Thymus (tissue), 14 donors: ENCODE results near the gene METTL4. TPM values are rescaled to one million over a fixed set of nuclear protein-coding genes. Genes with fewer than 3 reads are reported as not detected.

Experiments
- DNase-seq, 9 donors: peaks; one replicate each; pipeline ENCODE4 v3.0.0-alpha.2; 2013; ENCODE audit warnings: low spot score in 9 of 9, low read depth in 6 of 9, missing footprints in 1 of 9
- H3K27ac ChIP-seq, 2 donors: one replicate each; pipeline ENCODE4 v1.5.1; 2013; ENCODE audit warnings: control low read depth in 1 of 2, low read depth in 1 of 2, low read length in 1 of 2, mild to moderate bottlenecking in 1 of 2, moderate library complexity in 1 of 2
- H3K27me3 ChIP-seq, 2 donors: one replicate each; pipeline ENCODE4 v1.5.1; 2013; ENCODE audit warnings: low read length in 1 of 2; ENCODE audit not compliant: control insufficient read depth in 2 of 2, insufficient read depth in 1 of 2
- H3K36me3 ChIP-seq, 2 donors: one replicate each; pipeline ENCODE4 v1.5.1; 2013; ENCODE audit warnings: low read length in 1 of 2, mild to moderate bottlenecking in 1 of 2, moderate library complexity in 1 of 2; ENCODE audit not compliant: control insufficient read depth in 2 of 2, insufficient read depth in 2 of 2
- H3K4me1 ChIP-seq, 2 donors: one replicate each; pipeline ENCODE4 v1.5.1; 2013; ENCODE audit warnings: low read length in 2 of 2; ENCODE audit not compliant: control insufficient read depth in 2 of 2, insufficient read depth in 2 of 2
- H3K4me3 ChIP-seq, 2 donors: one replicate each; pipeline ENCODE4 v1.5.1; 2013; ENCODE audit warnings: low read length in 2 of 2, control low read depth in 1 of 2, mild to moderate bottlenecking in 1 of 2
- H3K9me3 ChIP-seq, 2 donors: one replicate each; pipeline ENCODE4 v1.5.1; 2013; ENCODE audit warnings: low read length in 1 of 2, mild to moderate bottlenecking in 1 of 2; ENCODE audit not compliant: control insufficient read depth in 2 of 2, insufficient read depth in 1 of 2
- WGBS: extraction: QIAGEN DNeasy Blood & Tissue Kit; methylation state at CpG from one replicate; pipeline ENCODE4 v1.1.7; 2013; 5-methylcytosine and 5-hydroxymethylcytosine counted together
- long read RNA-seq, 10 donors: transcript quantifications; one replicate each; lab custom pipeline, GENCODE V29; 2026
- polyA plus RNA-seq: library from polyadenylated mRNA; stranded (reverse); fragments of 200-250 nt; gene quantifications from one replicate; pipeline ENCODE4 v1.2.3, GENCODE V29; 2013
- total RNA-seq: library from RNA; stranded (reverse); fragments of 120-200 nt; gene quantifications from one replicate; pipeline ENCODE4 v1.2.4, GENCODE V29; 2013
- donor health status: healthy.

METTL4 gene
- 9.3 TPM for total RNA-seq
- 18.9 TPM for polyA plus RNA-seq
- long read RNA-seq, donor 1, partial matches to known transcripts = 0 of 1 reads
- long read RNA-seq, donor 1, other reads (novel, unspliced or antisense) = 0 of 1 reads
- long read RNA-seq, donor 2, partial matches to known transcripts = 126 of 173 reads
- long read RNA-seq, donor 2, other reads (novel, unspliced or antisense) = 40 of 173 reads
- long read RNA-seq, donor 3, partial matches to known transcripts = 9 of 14 reads
- long read RNA-seq, donor 3, other reads (novel, unspliced or antisense) = 0 of 14 reads
- long read RNA-seq, donor 4, partial matches to known transcripts = 0 of 1 reads
- long read RNA-seq, donor 4, other reads (novel, unspliced or antisense) = 0 of 1 reads
- long read RNA-seq, donor 5, partial matches to known transcripts = 12 of 15 reads
- long read RNA-seq, donor 5, other reads (novel, unspliced or antisense) = 0 of 15 reads
- long read RNA-seq, donor 6, partial matches to known transcripts = 41 of 58 reads
- long read RNA-seq, donor 6, other reads (novel, unspliced or antisense) = 15 of 58 reads
- long read RNA-seq, donor 7, partial matches to known transcripts = 7 of 7 reads
- long read RNA-seq, donor 7, other reads (novel, unspliced or antisense) = 0 of 7 reads
- long read RNA-seq, donor 8, partial matches to known transcripts = 0 of 1 reads
- long read RNA-seq, donor 8, other reads (novel, unspliced or antisense) = 0 of 1 reads
- long read RNA-seq, donor 9, partial matches to known transcripts = 5 of 7 reads
- long read RNA-seq, donor 9, other reads (novel, unspliced or antisense) = 0 of 7 reads
- long read RNA-seq, donor 10 = 0 reads

- no peaks in the 10 kb centered on the region for H3K27me3 ChIP-seq
- H3K9me3 ChIP-seq = no peaks in the 10 kb centered on the region
- DNase-seq = peak; percentile 80 to 95 (median 88)
- H3K4me1 ChIP-seq = peaks cover 17 to 22% of the 10 kb centered on the region in 2 donors
- under 1% methylated on average over 55 of the region's 55 CpGs for WGBS
- H3K4me3 ChIP-seq = peak within 1 kb of the TSS; percentile 72 to 95
- H3K36me3 ChIP-seq = peaks cover 0 to 18% of the 10 kb centered on the region in 2 donors
- H3K27ac ChIP-seq = peak within 1 kb of the TSS; percentile 90 to 98
Measured at GRCh38 chr18:2571200-2572170, at the start of gene METTL4, which contains the start of gene NDC80. Gene METTL4 (minus strand): TSS chr18:2571505. CDS start chr18:2567216, 4,289 bp downstream. Gene NDC80 (plus strand): TSS chr18:2571557. CDS start chr18:2572986, 1,429 bp downstream.

- no peaks in the 10 kb centered on the region for H3K9me3 ChIP-seq
- H3K36me3 ChIP-seq = peaks cover 11 to 27% of the 10 kb centered on the region in 2 donors
- WGBS = 98% methylated on average over 4 of the region's 4 CpGs
- H3K27ac ChIP-seq = no peak overlapping the region
- H3K4me3 ChIP-seq = no peak overlapping the region
- H3K4me1 ChIP-seq = no peaks in the 10 kb centered on the region
- no peak for DNase-seq
- no peaks in the 10 kb centered on the region for H3K27me3 ChIP-seq
Measured at GRCh38 chr18:2618009-2618408, 46.7 kb upstream of the METTL4 start.

GRCh38 chr18:2617401-2617998, 46.2 kb upstream of the METTL4 start:
- Histone ChIP-seq H3K27me3 (no peaks in the 10 kb centered on the region), H3K4me1 (no peaks in the 10 kb centered on the region)
- 96% methylated on average over 4 of the region's 4 CpGs for WGBS

GRCh38 chr18:2612996-2613395, 41.7 kb upstream of the METTL4 start:
- WGBS = 100% methylated on average over 1 of the region's 1 CpG
- Histone ChIP-seq H3K36me3 (peaks cover 14 to 64% of the 10 kb centered on the region in 2 donors), H3K27me3 (no peaks in the 10 kb centered on the region), H3K4me1 (peaks cover 0 to 2% of the 10 kb centered on the region in 2 donors), H3K4me3 (no peak overlapping the region), H3K9me3 (no peaks in the 10 kb centered on the region), H3K27ac (no peak overlapping the region)
- DNase-seq = no peak

More at GRCh38 chr18:2617401-2617998, 46.2 kb upstream of the METTL4 start:
- peaks cover 11 to 32% of the 10 kb centered on the region in 2 donors for H3K36me3 ChIP-seq
- DNase-seq = no peak
- no peak overlapping the region for H3K27ac ChIP-seq
- H3K9me3 ChIP-seq = no peaks in the 10 kb centered on the region
- no peak overlapping the region for H3K4me3 ChIP-seq

GRCh38 chr18:2610549-2610948, 39.2 kb upstream of the METTL4 start:
- Histone ChIP-seq H3K36me3 (peaks cover 11 to 58% of the 10 kb centered on the region in 2 donors), H3K4me1 (peaks cover 0 to 2% of the 10 kb centered on the region in 2 donors), H3K27me3 (no peaks in the 10 kb centered on the region), H3K4me3 (no peak overlapping the region), H3K9me3 (no peaks in the 10 kb centered on the region), H3K27ac (no peak overlapping the region)
- DNase-seq = no peak
- 84% methylated on average over 5 of the region's 5 CpGs for WGBS

GRCh38 chr18:2609604-2610003, 38.3 kb upstream of the METTL4 start:
- 92% methylated on average over 2 of the region's 2 CpGs for WGBS
- peaks cover 4 to 52% of the 10 kb centered on the region in 2 donors for H3K36me3 ChIP-seq
- peak overlapping the region in 1 of 2 donors; percentile 1 for H3K27ac ChIP-seq
- DNase-seq = peak in 3 of 9 donors; percentile 19 to 64 (median 46)
- H3K4me3 ChIP-seq = no peak overlapping the region
- H3K4me1 ChIP-seq = peaks cover 2 to 4% of the 10 kb centered on the region in 2 donors
- no peaks in the 10 kb centered on the region for H3K9me3 ChIP-seq
- no peaks in the 10 kb centered on the region for H3K27me3 ChIP-seq

GRCh38 chr18:2606335-2606734, 35.0 kb upstream of the METTL4 start:
- peaks cover 2 to 4% of the 10 kb centered on the region in 2 donors for H3K4me1 ChIP-seq
- no peaks in the 10 kb centered on the region for H3K27me3 ChIP-seq
- 77% methylated on average over 2 of the region's 2 CpGs for WGBS
- peak overlapping the region; percentile 42 to 72 for H3K27ac ChIP-seq
- H3K36me3 ChIP-seq = peaks cover 3 to 49% of the 10 kb centered on the region in 2 donors
- H3K9me3 ChIP-seq = no peaks in the 10 kb centered on the region
- DNase-seq = no peak
- no peak overlapping the region for H3K4me3 ChIP-seq

- Histone ChIP-seq H3K36me3 (peaks cover 0 to 36% of the 10 kb centered on the region in 2 donors), H3K27ac (no peak overlapping the region), H3K9me3 (no peaks in the 10 kb centered on the region), H3K4me1 (peaks cover 0 to 4% of the 10 kb centered on the region in 2 donors), H3K27me3 (no peaks in the 10 kb centered on the region), H3K4me3 (no peak overlapping the region)
- DNase-seq = no peak
Measured at GRCh38 chr18:2602844-2603243, 31.5 kb upstream of the METTL4 start.
